GM23338 (cell line): ENCODE data around the gene SPINT1. TPM values are rescaled to one million over a fixed set of nuclear protein-coding genes. Genes with fewer than 3 reads are reported as not detected.

Source experiments
- ATAC-seq: fragments of 200-7000 bp; cut with Tn5 transposase; 3 replicates; pipeline ENCODE4 v1.9.1; 2020
- DNase-seq: peaks from one replicate; pipeline ENCODE4 v3.0.0-alpha.2; 2015; ENCODE audit warnings: low spot score
- H2AFZ ChIP-seq: fragments of 200-600 bp; sonication (generic); 2 replicates; pipeline ENCODE4 v1.8.0; 2016; ENCODE audit warnings: antibody characterized with exemption, mild to moderate bottlenecking, moderate library complexity
- H3F3A ChIP-seq: fragments of 200-600 bp; sonication (generic); replicated peaks from 2 replicates; pipeline ENCODE4 v1.8.0; 2017; ENCODE audit warnings: antibody characterized with exemption, mixed run types, low read depth
- H3K27ac ChIP-seq: fragments of 200-600 bp; sonication (generic); 2 replicates; pipeline ENCODE4 v1.6.1; 2016; ENCODE audit warnings: low read depth
- H3K27me3 ChIP-seq: fragments of 200-600 bp; sonication (generic); 2 replicates; pipeline ENCODE4 v1.8.0; 2016; ENCODE audit warnings: mild to moderate bottlenecking, mixed run types, moderate library complexity; ENCODE audit not compliant: insufficient read depth
- H3K36me3 ChIP-seq: fragments of 200-600 bp; sonication (generic); 2 replicates; pipeline ENCODE4 v1.8.0; 2016; ENCODE audit warnings: mild to moderate bottlenecking; ENCODE audit not compliant: insufficient read depth
- H3K4me1 ChIP-seq: fragments of 200-600 bp; sonication (generic); 2 replicates; pipeline ENCODE4 v1.8.0; 2016; ENCODE audit warnings: mild to moderate bottlenecking, moderate library complexity; ENCODE audit not compliant: insufficient read depth
- H3K4me2 ChIP-seq: fragments of 200-600 bp; sonication (generic); 2 replicates; pipeline ENCODE4 v1.7.1; 2017; ENCODE audit warnings: mixed run types
- H3K4me3 ChIP-seq: fragments of 200-600 bp; sonication (generic); 2 replicates; pipeline ENCODE4 v1.6.1; 2016; ENCODE audit warnings: mixed run types
- H3K79me2 ChIP-seq: fragments of 200-600 bp; sonication (generic); replicated peaks from 2 replicates; pipeline ENCODE4 v1.8.0; 2017; ENCODE audit warnings: mild to moderate bottlenecking; ENCODE audit not compliant: insufficient read depth
- H3K9me2 ChIP-seq: fragments of 200-600 bp; sonication (generic); 2 replicates; pipeline ENCODE4 v1.8.0; 2017; ENCODE audit not compliant: insufficient read depth
- H4K20me1 ChIP-seq: fragments of 200-600 bp; sonication (generic); replicated peaks from 2 replicates; pipeline ENCODE4 v1.8.0; 2017; ENCODE audit warnings: mild to moderate bottlenecking; ENCODE audit not compliant: insufficient read depth
- H3K27ac Mint-ChIP-seq: 2 replicates; pipeline ENCODE4 v1.8.0; 2020; ENCODE audit warnings: inconsistent platforms, mild to moderate bottlenecking, moderate library complexity, mixed read lengths
- H3K27me3 Mint-ChIP-seq: 3 replicates; pipeline ENCODE4 v1.8.0; 2022; ENCODE audit warnings: low read depth, mild to moderate bottlenecking, moderate library complexity, mixed read lengths, inconsistent platforms; ENCODE audit not compliant: insufficient read depth, poor library complexity
- H3K36me3 Mint-ChIP-seq: 3 replicates; pipeline ENCODE4 v1.8.0; 2021; ENCODE audit warnings: low read depth, mild to moderate bottlenecking, inconsistent platforms, moderate library complexity, mixed read lengths
- H3K4me1 Mint-ChIP-seq: 3 replicates; pipeline ENCODE4 v1.8.0; 2020; ENCODE audit warnings: mild to moderate bottlenecking, inconsistent platforms, mixed read lengths
- H3K4me3 Mint-ChIP-seq: 3 replicates; pipeline ENCODE4 v1.8.0; 2021; ENCODE audit warnings: moderate library complexity, mild to moderate bottlenecking, inconsistent platforms, mixed read lengths
- H3K9me3 Mint-ChIP-seq: 3 replicates; pipeline ENCODE4 v1.8.0; 2020; ENCODE audit warnings: moderate library complexity, mild to moderate bottlenecking, inconsistent platforms, mixed read lengths
- CREB1 ChIP-seq: fragments of 250-450 bp; sonication (Bioruptor Pico); IDR thresholded peaks from 2 replicates; pipeline ENCODE4 v1.5.0; 2020; ENCODE audit warnings: low read depth, mild to moderate bottlenecking, moderate library complexity
- EZH2phosphoT487 ChIP-seq: fragments of 200-600 bp; sonication (generic); IDR thresholded peaks from one replicate; pipeline ENCODE4 v1.8.1; 2018; ENCODE audit warnings: antibody characterized with exemption; ENCODE audit not compliant: unreplicated experiment
- JUNB ChIP-seq: IDR thresholded peaks from one replicate; pipeline ENCODE4 v1.6.1; 2016; ENCODE audit warnings: antibody characterized with exemption; ENCODE audit not compliant: unreplicated experiment
- POLR2AphosphoS5 ChIP-seq: IDR thresholded peaks from 2 replicates; pipeline ENCODE4 v1.6.1; 2016; ENCODE audit warnings: antibody characterized with exemption, low read depth
- ZNF114 ChIP-seq: fragments of 250-450 bp; sonication (Bioruptor Pico); IDR thresholded peaks from 2 replicates; pipeline ENCODE4 v1.5.0; 2020; ENCODE audit warnings: mild to moderate bottlenecking, moderate library complexity
- ZNF331 ChIP-seq: fragments of 250-450 bp; sonication (Bioruptor Pico); IDR thresholded peaks from 2 replicates; pipeline ENCODE4 v1.5.0; 2020; ENCODE audit warnings: low read depth, mild to moderate bottlenecking, moderate library complexity
- ZNF462 ChIP-seq: fragments of 250-450 bp; sonication (Bioruptor Pico); IDR thresholded peaks from 2 replicates; pipeline ENCODE4 v1.5.0; 2020; ENCODE audit warnings: mild to moderate bottlenecking, moderate library complexity
- polyA plus RNA-seq: library from polyadenylated mRNA; unstranded; fragments of >200 nt; fragmentation: Nextera tagmentation; extraction: Ambion mirVana; gene quantifications from 2 replicates; pipeline ENCODE4 v1.2.1, GENCODE V29; 2016
- total RNA-seq: library from RNA; depleted of rRNA; stranded (reverse); fragments of >200 nt; shearing (Covaris generic); gene quantifications from 2 replicates; pipeline ENCODE4 v1.2.3, GENCODE V29; 2014

Gene SPINT1
- total and polyA plus RNA-seq, 2 experiments from 2014 or later: 41.3 to 253 TPM

GRCh38 chr15:40902605-40903561, 59.0 kb downstream of the SPINT1 start (continued):
- TF ChIP-seq ZNF462 (CRISPR knock-in tag): no peak

- H3K27me3 Mint-ChIP-seq: peaks cover 13% of the 10 kb centered on the region
- Histone ChIP-seq H3K4me1 (peaks cover 15% of the 10 kb centered on the region), H3K79me2 (no peaks in the 10 kb centered on the region), H4K20me1 (peaks cover 18% of the 10 kb centered on the region), H3K36me3 (peaks cover 4% of the 10 kb centered on the region; the same call in 1 of the 2 replicates), H3K27me3 (no peaks in the 10 kb centered on the region), H2AFZ (no peak overlapping the region), H3K4me3 (no peak overlapping the region), H3K27ac (no peak overlapping the region), H3F3A (peaks cover 18% of the 10 kb centered on the region; the same call in 1 of the 2 replicates), H3K9me2 (no peaks in the 10 kb centered on the region), H3K4me2 (no peak overlapping the region)
- ATAC-seq (no peak), DNase-seq (no peak)
- peaks cover 51% of the 10 kb centered on the region for H3K36me3 Mint-ChIP-seq
- peaks cover 21% of the 10 kb centered on the region for H3K4me1 Mint-ChIP-seq
- H3K4me3 Mint-ChIP-seq: no peak overlapping the region; the same call in 2 of the 3 replicates
- no peak overlapping the region for H3K27ac Mint-ChIP-seq
- no peaks in the 10 kb centered on the region; the same call in 2 of the 3 replicates for H3K9me3 Mint-ChIP-seq
- TF ChIP-seq EZH2phosphoT487 (no peak), ZNF331 (CRISPR knock-in tag) (no peak), JUNB (no peak), ZNF114 (CRISPR knock-in tag) (no peak), ZNF462 (CRISPR knock-in tag) (no peak), POLR2AphosphoS5 (no peak), CREB1 (CRISPR knock-in tag) (no peak)
Observed at GRCh38 chr15:40904552-40905201, 60.8 kb downstream of the SPINT1 start.
